Peyer's patch (tissue), 4 donors: ENCODE results near the gene SELENOK.

ENCODE experiments used
- CTCF ChIP-seq, 6 experiments: fragments of 450-650 bp in 4 of 6; fragments of 200-600 bp in 2 of 6; sonication (generic) in 1 of 6; IDR thresholded peaks; one replicate each; pipeline ENCODE4 v1.5.1; 2017 to 2019; ENCODE audit warnings: antibody characterized with exemption in 6 of 6, mild to moderate bottlenecking in 3 of 6, moderate library complexity in 1 of 6
- POLR2A ChIP-seq, 2 donors: fragments of 450-650 bp; IDR thresholded peaks; one replicate each; pipeline ENCODE4 v1.5.1; 2017; ENCODE audit warnings: antibody characterized with exemption in 2 of 2, mild to moderate bottlenecking in 2 of 2, moderate library complexity in 2 of 2

- TF ChIP-seq CTCF (IDR thresholded peaks at IDR 0.05) = no peak
- no peak for TF ChIP-seq POLR2A (IDR thresholded peaks at IDR 0.05)
Measured at GRCh38 chr3:53899750-53900149, 8.1 kb upstream of the SELENOK start.
